HL-60/S4 (cell line): ENCODE results near the gene L2HGDH.

Experiments used
- in situ Hi-C: fragments of 300-500 bp; cut with MboI; formaldehyde crosslinking; loops from 2 replicates; pipeline ENCODE4 v1.14.3; 2022; ENCODE audit warnings: low sequenced_read_pairs

The L2HGDH gene

GRCh38 chr14:50299585-50299984, 12.4 kb downstream of the L2HGDH start:
- in situ Hi-C loops: no loop called here

DNA sequence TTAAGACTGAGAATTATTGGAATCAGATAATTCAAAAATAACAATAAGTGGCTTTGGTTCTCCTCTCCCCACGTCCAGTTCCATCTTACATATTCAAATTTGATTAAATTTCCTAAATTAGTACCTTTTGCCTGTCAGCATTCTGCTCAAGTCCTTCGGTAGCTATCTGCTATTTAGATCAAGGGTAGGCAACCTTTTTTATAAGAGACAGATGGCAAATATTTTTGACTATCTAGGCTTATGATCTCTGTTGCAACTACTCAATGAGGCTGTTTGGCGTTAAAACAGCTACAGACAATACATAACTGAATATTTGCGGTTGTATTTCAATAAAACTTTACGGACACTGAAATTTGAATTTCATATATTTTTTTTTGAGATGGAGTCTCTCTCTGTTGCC, 21.7 kb downstream of the L2HGDH start:
- in situ Hi-C loops: no loop called here

- in situ Hi-C loops: no loop called here
Observed at GRCh38 chr14:50288146-50288545, 23.9 kb downstream of the L2HGDH start.

DNA sequence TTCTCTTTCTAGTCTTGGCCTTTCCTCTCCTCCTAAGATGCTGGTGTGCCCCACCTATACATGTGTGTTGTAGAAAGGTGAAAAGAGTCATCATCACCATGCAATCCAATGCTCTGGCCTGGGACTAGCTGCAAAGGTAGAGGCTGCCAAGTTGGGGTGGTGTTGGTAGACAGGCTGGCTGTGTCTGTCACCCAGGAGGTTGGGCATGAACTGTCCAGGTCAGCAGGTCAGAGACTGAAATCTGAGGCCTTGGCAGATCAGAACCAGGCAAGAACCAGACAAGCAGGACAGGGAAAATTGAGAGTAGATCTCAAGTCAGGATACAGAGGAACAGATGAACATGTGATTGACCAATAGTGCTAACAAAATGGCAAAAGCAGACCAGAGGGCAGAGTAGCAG, 26.2 kb downstream of the L2HGDH start:
- in situ Hi-C loops: no loop called here

DNA sequence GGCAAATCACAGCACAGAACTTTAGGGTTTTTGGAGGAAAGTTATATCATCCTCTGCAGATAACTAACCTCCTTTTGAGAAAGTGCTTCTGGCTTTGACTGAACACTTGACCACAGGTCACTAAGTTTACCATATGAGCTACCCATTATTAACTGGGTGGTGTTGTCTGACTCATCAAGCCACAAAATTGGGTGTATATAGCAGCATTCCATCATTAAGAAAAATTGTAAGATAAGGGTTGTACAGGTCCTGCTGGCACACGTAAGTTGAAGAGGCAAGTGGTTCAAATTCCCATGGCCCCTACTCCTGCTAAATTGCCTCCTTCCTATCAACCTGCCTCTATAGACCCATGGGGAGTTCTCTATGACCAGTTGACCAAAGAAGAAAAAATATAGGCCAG, 39.5 kb downstream of the L2HGDH start:
- in situ Hi-C loops: no loop called here

DNA sequence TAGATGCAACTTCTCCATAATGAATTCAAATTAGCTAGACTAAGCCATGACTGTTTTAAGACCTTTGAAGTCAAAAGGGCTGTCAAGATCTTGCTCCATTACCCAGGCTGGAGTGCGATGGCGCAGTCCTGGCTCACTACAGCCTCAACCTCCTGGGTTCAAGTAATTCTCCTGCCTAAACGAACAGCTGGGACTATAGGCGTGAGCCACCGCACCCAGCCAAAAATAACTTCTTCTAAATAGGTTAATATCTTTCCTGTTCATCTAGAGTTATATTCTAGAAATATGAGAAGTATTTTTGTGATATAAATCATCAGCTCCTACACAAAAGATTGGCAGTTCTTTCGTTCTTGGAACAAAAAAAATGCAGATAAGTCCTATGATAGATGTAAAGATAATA, 41.1 kb downstream of the L2HGDH start:
- in situ Hi-C loops: no loop called here

GRCh38 chr14:50265029-50265428, 47.0 kb downstream of the L2HGDH start:
- in situ Hi-C loops: no loop called here

GRCh38 chr14:50263321-50263720, 48.7 kb downstream of the L2HGDH start:
- in situ Hi-C loops: no loop called here

- in situ Hi-C loops: no loop called here
Observed at GRCh38 chr14:50262865-50263264, 49.2 kb downstream of the L2HGDH start.

DNA sequence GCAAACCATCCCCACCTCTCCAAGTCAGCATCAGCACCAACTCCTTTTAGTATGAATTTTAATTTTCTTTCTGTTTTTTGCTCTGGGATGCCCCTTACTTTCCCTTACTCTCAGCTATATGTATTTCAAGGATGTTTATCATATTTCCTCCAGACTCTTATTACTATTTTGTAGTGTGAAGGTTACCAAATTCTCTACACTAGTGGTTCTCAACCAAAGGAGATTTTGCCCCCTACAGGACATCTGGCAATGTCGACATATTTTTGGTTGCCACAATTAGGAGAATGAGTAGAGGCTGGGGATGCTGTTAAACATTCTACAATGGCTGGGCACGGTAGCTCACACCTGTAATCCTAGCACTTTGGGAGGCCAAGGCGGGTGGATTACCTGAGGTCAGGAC, 51.5 kb downstream of the L2HGDH start:
- in situ Hi-C loops: no loop called here

GRCh38 chr14:50260072-50260471, 52.0 kb downstream of the L2HGDH start:
- in situ Hi-C loops: no loop called here

GRCh38 chr14:50257732-50258131, 54.3 kb downstream of the L2HGDH start:
- in situ Hi-C loops: no loop called here

GRCh38 chr14:50254248-50254647, 57.8 kb downstream of the L2HGDH start:
- in situ Hi-C loops: no loop called here

GRCh38 chr14:50249136-50249775, 62.8 kb downstream of the L2HGDH start:
- in situ Hi-C loops: no loop called here

GRCh38 chr14:50247245-50247644, 64.8 kb downstream of the L2HGDH start:
- in situ Hi-C loops: no loop called here

- in situ Hi-C loops: no loop called here
Observed at GRCh38 chr14:50242566-50243310, 69.3 kb downstream of the L2HGDH start.

- in situ Hi-C loops: no loop called here
Observed at GRCh38 chr14:50242096-50242495, 69.9 kb downstream of the L2HGDH start.

DNA sequence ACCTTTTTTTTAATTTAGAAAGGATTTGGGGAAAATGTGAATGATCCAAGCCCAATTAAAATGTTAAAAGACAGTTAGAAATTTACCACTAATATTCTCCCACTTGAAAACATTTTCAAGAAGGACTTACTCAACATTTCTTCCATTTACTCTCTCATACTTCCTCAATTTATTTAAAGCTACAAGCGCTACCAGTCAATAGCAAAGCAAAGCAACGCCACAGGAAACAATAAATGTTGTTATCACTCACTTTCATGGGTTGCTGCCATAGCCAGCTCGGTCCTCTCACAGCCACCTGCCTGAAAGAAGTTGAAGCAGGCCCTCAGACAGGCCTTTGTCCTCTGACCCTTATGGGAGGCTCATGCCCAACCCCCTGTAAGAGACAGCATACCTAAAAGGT, 74.6 kb downstream of the L2HGDH start:
- in situ Hi-C loops: no loop called here

GRCh38 chr14:50233951-50234250, 78.1 kb downstream of the L2HGDH start:
- in situ Hi-C loops: no loop called here

- in situ Hi-C loops: no loop called here
Observed at GRCh38 chr14:50233166-50233950, 78.7 kb downstream of the L2HGDH start.

GRCh38 chr14:50232276-50232642, 79.8 kb downstream of the L2HGDH start:
- in situ Hi-C loops: no loop called here
